Nephron progenitor cell (in vitro differentiated cells): Measurements from ENCODE around the gene ARHGAP8.
A peak's percentile ranks its signal among the peaks of the same experiment; 100 is the strongest.

ENCODE experiments used
- DNase-seq: peaks from one replicate; pipeline ENCODE4 v3.0.0; 2021
- H3K27ac Mint-ChIP-seq: 2 replicates; pipeline ENCODE4 v1.8.0; 2021; ENCODE audit warnings: mild to moderate bottlenecking, moderate library complexity, mixed read lengths
- H3K27me3 Mint-ChIP-seq: 2 replicates; pipeline ENCODE4 v1.8.0; 2021; ENCODE audit warnings: mild to moderate bottlenecking, low read depth, mixed read lengths; ENCODE audit not compliant: poor library complexity
- H3K36me3 Mint-ChIP-seq: 2 replicates; pipeline ENCODE4 v1.8.0; 2021; ENCODE audit warnings: low read depth, mixed read lengths
- H3K4me1 Mint-ChIP-seq: 2 replicates; pipeline ENCODE4 v1.8.0; 2021; ENCODE audit warnings: mixed read lengths
- H3K4me3 Mint-ChIP-seq: 2 replicates; pipeline ENCODE4 v1.8.0; 2021; ENCODE audit warnings: mild to moderate bottlenecking, moderate library complexity, mixed read lengths
- H3K9me3 Mint-ChIP-seq: 2 replicates; pipeline ENCODE4 v1.8.0; 2021; ENCODE audit warnings: mild to moderate bottlenecking, moderate library complexity, mixed read lengths
- CTCF ChIP-seq: fragments of 200-600 bp; sonication (generic); IDR thresholded peaks from 2 replicates; pipeline ENCODE4 v1.5.0; 2021; ENCODE audit warnings: antibody characterized with exemption

ARHGAP8 gene

GRCh38 chr22:44884968-44885805 is 132.8 kb downstream of the ARHGAP8 start:
- no peak overlapping the region for H3K27ac Mint-ChIP-seq
- no peak for DNase-seq
- peaks cover 26% of the 10 kb centered on the region for H3K36me3 Mint-ChIP-seq
- TF ChIP-seq CTCF: no peak
- H3K9me3 Mint-ChIP-seq: no peaks in the 10 kb centered on the region
- no peak overlapping the region for H3K4me3 Mint-ChIP-seq
- peaks cover 6% of the 10 kb centered on the region for H3K4me1 Mint-ChIP-seq
- H3K27me3 Mint-ChIP-seq: peaks cover 3% of the 10 kb centered on the region

GRCh38 chr22:44885806-44886360 is 133.5 kb downstream of the ARHGAP8 start:
- Mint-ChIP-seq H3K9me3 (no peaks in the 10 kb centered on the region), H3K4me1 (peaks cover 6% of the 10 kb centered on the region)

GRCh38 chr22:44887941-44888366 is 135.6 kb downstream of the ARHGAP8 start:
- Mint-ChIP-seq H3K36me3 (peaks cover 13% of the 10 kb centered on the region), H3K27ac (no peak overlapping the region), H3K4me3 (no peak overlapping the region), H3K4me1 (no peaks in the 10 kb centered on the region), H3K9me3 (no peaks in the 10 kb centered on the region), H3K27me3 (peaks cover 3% of the 10 kb centered on the region)
- DNase-seq: no peak
- no peak for TF ChIP-seq CTCF

More at GRCh38 chr22:44885806-44886360, 133.5 kb downstream of the ARHGAP8 start:
- peak overlapping the region; percentile 73 for H3K27ac Mint-ChIP-seq
- TF ChIP-seq CTCF: no peak
- H3K27me3 Mint-ChIP-seq: peaks cover 3% of the 10 kb centered on the region
- DNase-seq: no peak
- peaks cover 28% of the 10 kb centered on the region for H3K36me3 Mint-ChIP-seq
- H3K4me3 Mint-ChIP-seq: no peak overlapping the region

- no peak for TF ChIP-seq CTCF
- DNase-seq: no peak
Measured at GRCh38 chr22:44888491-44889254, 136.3 kb downstream of the ARHGAP8 start.

GRCh38 chr22:44889255-44889878 is 137.0 kb downstream of the ARHGAP8 start:
- Mint-ChIP-seq H3K36me3 (peaks cover 12% of the 10 kb centered on the region), H3K9me3 (no peaks in the 10 kb centered on the region), H3K4me1 (peaks cover 7% of the 10 kb centered on the region), H3K4me3 (no peak overlapping the region), H3K27ac (no peak overlapping the region), H3K27me3 (peaks cover 5% of the 10 kb centered on the region)
- DNase-seq: no peak
- no peak for TF ChIP-seq CTCF

More at GRCh38 chr22:44888491-44889254, 136.3 kb downstream of the ARHGAP8 start:
- Mint-ChIP-seq H3K27me3 (peaks cover 3% of the 10 kb centered on the region), H3K36me3 (peaks cover 12% of the 10 kb centered on the region), H3K4me1 (no peaks in the 10 kb centered on the region), H3K27ac (no peak overlapping the region), H3K9me3 (no peaks in the 10 kb centered on the region), H3K4me3 (no peak overlapping the region)
